IgD-negative memory B cell (primary cell): ENCODE results near the gene GALK2. TPM values are rescaled to one million over a fixed set of nuclear protein-coding genes. Genes with fewer than 3 reads are reported as not detected.
"Not testable (repeated sequence)": the region's sequence is repeated elsewhere in the genome, so short reads cannot be mapped to it uniquely, and the experiment has no call there.

Experiments
- H3K27ac Mint-ChIP-seq, 3 donors: one replicate each; pipeline ENCODE4 v1.8.0; 2020 to 2022; ENCODE audit warnings: mild to moderate bottlenecking in 3 of 3, mixed read lengths in 3 of 3, moderate library complexity in 1 of 3
- H3K27me3 Mint-ChIP-seq: one replicate; pipeline ENCODE4 v1.8.0; 2021; ENCODE audit warnings: mixed read lengths
- H3K36me3 Mint-ChIP-seq: one replicate; pipeline ENCODE4 v1.8.0; 2020; ENCODE audit warnings: mild to moderate bottlenecking, mixed read lengths
- H3K4me1 Mint-ChIP-seq, 3 donors: one replicate each; pipeline ENCODE4 v1.8.0; 2020 to 2022; ENCODE audit warnings: mixed read lengths in 3 of 3, mild to moderate bottlenecking in 1 of 3
- H3K4me3 Mint-ChIP-seq, 4 donors: one replicate each; pipeline ENCODE4 v1.8.0; 2020 to 2022; ENCODE audit warnings: mild to moderate bottlenecking in 4 of 4, mixed read lengths in 4 of 4, moderate library complexity in 3 of 4
- H3K9me3 Mint-ChIP-seq, 3 donors: one replicate each; pipeline ENCODE4 v1.8.0; 2020 to 2021; ENCODE audit warnings: mixed read lengths in 3 of 3, mild to moderate bottlenecking in 1 of 3
- polyA plus RNA-seq: library from polyadenylated mRNA; unstranded; fragments of 300-500 nt; fragmentation: Illumina TruSeq; gene quantifications from one replicate; pipeline ENCODE4 v1.2.3, GENCODE V29; 2021

The GALK2 gene
- polyA plus RNA-seq, 1 donor from 2014 or later, result 16.2 TPM

GRCh38 chr15:49343546-49343945, 173.5 kb downstream of the GALK2 start:
- Mint-ChIP-seq H3K9me3 (peaks cover 0 to 6% (median 0%) of the 10 kb centered on the region in 3 donors), H3K4me3 (no peak overlapping the region), H3K27me3 (no peaks in the 10 kb centered on the region), H3K4me1 (peaks cover 0 to 2% (median 0%) of the 10 kb centered on the region in 3 donors), H3K36me3 (peaks cover 19% of the 10 kb centered on the region), H3K27ac (no peak overlapping the region)

- H3K9me3 Mint-ChIP-seq, H3K27ac Mint-ChIP-seq, H3K4me3 Mint-ChIP-seq, H3K4me1 Mint-ChIP-seq, H3K27me3 Mint-ChIP-seq, H3K36me3 Mint-ChIP-seq: not testable (repeated sequence)
These were observed 184.4 kb downstream of the GALK2 start for GRCh38 chr15:49354439-49354838.

- peaks cover 0 to 6% (median 0%) of the 10 kb centered on the region in 3 donors for H3K4me1 Mint-ChIP-seq
- no peak overlapping the region for H3K27ac Mint-ChIP-seq
- no peak overlapping the region for H3K4me3 Mint-ChIP-seq
- H3K36me3 Mint-ChIP-seq, result peaks cover 3% of the 10 kb centered on the region
- peaks cover 3 to 5% (median 5%) of the 10 kb centered on the region in 3 donors for H3K9me3 Mint-ChIP-seq
- no peaks in the 10 kb centered on the region for H3K27me3 Mint-ChIP-seq
These were observed 191.3 kb downstream of the GALK2 start for GRCh38 chr15:49361370-49361769.

- no peak overlapping the region for H3K4me3 Mint-ChIP-seq
- peaks cover 0 to 6% (median 0%) of the 10 kb centered on the region in 3 donors for H3K4me1 Mint-ChIP-seq
- H3K27ac Mint-ChIP-seq, result no peak overlapping the region
- peaks cover 1 to 5% (median 4%) of the 10 kb centered on the region in 3 donors for H3K9me3 Mint-ChIP-seq
- H3K36me3 Mint-ChIP-seq, result peaks cover 3% of the 10 kb centered on the region
- H3K27me3 Mint-ChIP-seq, result no peaks in the 10 kb centered on the region
These were observed 196.4 kb downstream of the GALK2 start for GRCh38 chr15:49366496-49366895.

GRCh38 chr15:49370782-49371181, 200.7 kb downstream of the GALK2 start:
- no peak overlapping the region for H3K27ac Mint-ChIP-seq
- no peaks in the 10 kb centered on the region for H3K4me1 Mint-ChIP-seq
- H3K27me3 Mint-ChIP-seq, result no peaks in the 10 kb centered on the region
- H3K4me3 Mint-ChIP-seq, result no peak overlapping the region
- peaks cover 0 to 2% (median 1%) of the 10 kb centered on the region in 3 donors for H3K9me3 Mint-ChIP-seq
- peaks cover under 1% of the 10 kb centered on the region for H3K36me3 Mint-ChIP-seq

- Mint-ChIP-seq H3K4me1 (no peaks in the 10 kb centered on the region), H3K36me3 (no peaks in the 10 kb centered on the region), H3K9me3 (no peaks in the 10 kb centered on the region), H3K27ac (no peak overlapping the region), H3K27me3 (no peaks in the 10 kb centered on the region), H3K4me3 (no peak overlapping the region)
These were observed 202.3 kb downstream of the GALK2 start for GRCh38 chr15:49372366-49372765.

- peaks cover 2% of the 10 kb centered on the region for H3K36me3 Mint-ChIP-seq
- H3K4me3 Mint-ChIP-seq, result no peak overlapping the region
- peaks cover 2% of the 10 kb centered on the region for H3K27me3 Mint-ChIP-seq
- H3K27ac Mint-ChIP-seq, result no peak overlapping the region
- H3K4me1 Mint-ChIP-seq, result no peaks in the 10 kb centered on the region
- no peaks in the 10 kb centered on the region for H3K9me3 Mint-ChIP-seq
These were observed 209.9 kb downstream of the GALK2 start for GRCh38 chr15:49379996-49380395.

- H3K4me1 Mint-ChIP-seq, result no peaks in the 10 kb centered on the region
- H3K27me3 Mint-ChIP-seq, result peaks cover 2% of the 10 kb centered on the region
- peaks cover 2% of the 10 kb centered on the region for H3K36me3 Mint-ChIP-seq
- no peak overlapping the region for H3K4me3 Mint-ChIP-seq
- H3K9me3 Mint-ChIP-seq, result peaks cover 0 to 2% (median 0%) of the 10 kb centered on the region in 3 donors
- no peak overlapping the region for H3K27ac Mint-ChIP-seq
These were observed 210.9 kb downstream of the GALK2 start for GRCh38 chr15:49380912-49381311.

Other genes starting within 250 kb of the GALK2 start
- not detected for gene SHC4, start 206.3 kb upstream of the GALK2 start, polyA plus RNA-seq
- 31.5 TPM for gene SECISBP2L, start 123.8 kb upstream of the GALK2 start, polyA plus RNA-seq
- 27.3 TPM for gene COPS2, start 14.6 kb upstream of the GALK2 start, polyA plus RNA-seq